ENCODE measurements around the gene TAOK2. TPM values are rescaled to one million over a fixed set of nuclear protein-coding genes. Genes with fewer than 3 reads are reported as not detected.
"Not testable (repeated sequence)": the region's sequence is repeated elsewhere in the genome, so short reads cannot be mapped to it uniquely, and the experiment has no call there.

The TAOK2 gene
- total RNA-seq, 2 experiments from 2014 or later, result 24.1 to 24.4 TPM

DNA sequence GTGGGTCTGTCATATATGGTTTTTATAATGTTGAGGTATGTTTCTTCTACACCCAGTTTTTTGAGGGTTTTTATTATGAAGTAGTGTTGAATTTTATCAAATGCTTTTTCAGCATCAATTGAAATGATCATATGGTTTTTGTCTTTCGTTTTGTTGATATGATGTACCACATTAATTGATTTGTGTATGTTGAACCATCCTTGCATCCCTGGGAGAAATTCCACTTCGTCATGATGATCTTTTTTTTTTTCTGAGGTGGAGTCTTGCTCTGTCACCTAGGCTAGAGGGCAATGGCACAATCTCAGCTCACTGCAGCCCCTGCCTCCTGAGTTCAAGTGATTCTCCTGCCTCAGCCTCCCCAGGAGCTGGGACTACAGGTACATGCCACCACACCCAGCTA is 25.8 kb upstream of the TAOK2 start:
- no peak overlapping the region for H3K27ac Mint-ChIP-seq
- intact Hi-C loops (cut with DNase I, micrococcal nuclease), result no loop called here
- DNase-seq, result no peak
- CTCF ChIA-PET, result interaction anchor here (1.1 kb wide), 1 partner anchor 9 kb away, joined by 3 read pairs; no protein-coding TSS in a partner anchor
- ATAC-seq, result no peak
- POLR2A ChIA-PET, result no interaction called here
- H3K4me1 Mint-ChIP-seq, result peaks cover under 1% of the 10 kb centered on the region
- H3K9me3 Mint-ChIP-seq (ENCODE audit: low read depth), result peaks cover 3% of the 10 kb centered on the region
- H3K36me3 Mint-ChIP-seq (ENCODE audit: low read depth), result peaks cover 2% of the 10 kb centered on the region
- H3K4me3 Mint-ChIP-seq, result no peak overlapping the region
- H3K27me3 Mint-ChIP-seq, result peaks cover 4% of the 10 kb centered on the region

DNA sequence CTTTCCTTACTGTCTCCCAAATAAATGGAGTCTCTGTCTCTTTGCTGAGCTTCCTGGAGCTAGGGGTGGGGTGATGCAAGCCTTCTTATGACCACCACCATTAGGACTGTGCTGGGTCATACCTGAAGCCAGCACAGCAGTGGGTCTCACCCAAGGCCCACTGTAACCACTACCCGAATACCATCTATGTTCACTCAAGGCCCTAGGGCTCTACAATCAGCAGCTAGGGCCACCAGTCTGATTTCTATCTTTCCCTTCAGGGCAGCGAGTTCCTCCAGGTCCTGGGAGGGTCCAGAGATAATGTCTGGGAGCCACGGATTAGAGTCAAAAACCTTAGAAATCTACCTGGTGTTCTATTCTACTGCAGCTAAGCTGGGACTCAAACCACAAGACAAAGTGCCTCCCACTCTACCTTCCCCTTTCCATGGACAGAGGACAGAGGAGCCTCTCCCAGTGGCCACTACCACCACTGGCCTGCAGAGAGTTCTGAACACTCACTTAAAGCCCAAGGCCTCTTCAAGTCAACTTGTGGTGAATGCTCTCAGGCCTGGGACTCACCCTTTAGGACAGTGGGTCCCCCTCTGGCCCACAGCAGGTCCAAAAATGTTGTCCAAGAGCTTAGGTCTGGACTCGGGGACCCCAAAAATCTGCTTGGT is 22.7 kb upstream of the TAOK2 start:
- peaks cover 3% of the 10 kb centered on the region for H3K9me3 Mint-ChIP-seq (ENCODE audit: low read depth)
- H3K27ac Mint-ChIP-seq, result no peak overlapping the region
- peaks cover 2% of the 10 kb centered on the region for H3K36me3 Mint-ChIP-seq (ENCODE audit: low read depth)
- H3K4me1 Mint-ChIP-seq, result no peaks in the 10 kb centered on the region
- ChIA-PET CTCF (interaction anchor here (0.8 kb wide), 2 partner anchors 38 to 432 kb away, joined by 3 to 4 read pairs; no protein-coding TSS in a partner anchor), POLR2A (no interaction called here)
- no peak overlapping the region for H3K4me3 Mint-ChIP-seq
- ATAC-seq (no peak), DNase-seq (no peak)
- intact Hi-C loops (cut with DNase I, micrococcal nuclease), result no loop called here
- H3K27me3 Mint-ChIP-seq, result peaks cover 4% of the 10 kb centered on the region

GRCh38 chr16:29951625-29952365 is 21.9 kb upstream of the TAOK2 start:
- H3K9me3 Mint-ChIP-seq (ENCODE audit: low read depth), result peaks cover 3% of the 10 kb centered on the region
- H3K4me1 Mint-ChIP-seq, result no peaks in the 10 kb centered on the region
- ChIA-PET POLR2A (no interaction called here), CTCF (interaction anchor here (0.8 kb wide), 1 partner anchor 431 kb away, joined by 4 read pairs; no protein-coding TSS in a partner anchor)
- no peak overlapping the region for H3K4me3 Mint-ChIP-seq
- intact Hi-C loops (cut with DNase I, micrococcal nuclease), result no loop called here
- ATAC-seq, result no peak
- H3K36me3 Mint-ChIP-seq (ENCODE audit: low read depth), result peaks cover 2% of the 10 kb centered on the region
- no peak for DNase-seq
- H3K27ac Mint-ChIP-seq, result no peak overlapping the region
- H3K27me3 Mint-ChIP-seq, result peaks cover 4% of the 10 kb centered on the region

DNA sequence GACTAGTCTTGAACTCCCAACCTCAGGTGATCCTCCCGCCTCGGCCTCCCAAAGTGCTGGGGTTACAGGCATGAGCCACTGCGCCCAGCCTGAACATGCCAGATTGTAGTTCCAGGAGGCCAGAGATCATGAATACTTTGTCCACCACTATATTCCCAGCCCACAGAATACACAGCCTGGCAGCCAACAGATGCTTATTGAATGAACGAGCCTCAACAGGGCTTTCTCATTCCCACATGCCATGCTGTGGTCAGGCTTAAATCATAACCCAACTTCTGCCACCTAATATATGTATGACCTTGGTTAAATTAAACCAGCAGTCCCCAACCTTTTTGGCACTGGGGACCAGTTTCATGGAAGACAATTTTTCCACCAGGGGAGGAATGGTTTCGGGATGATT is 14.9 kb upstream of the TAOK2 start:
- ATAC-seq, result no peak
- Mint-ChIP-seq H3K27ac (no peak overlapping the region), H3K27me3 (no peaks in the 10 kb centered on the region), H3K36me3 (ENCODE audit: low read depth) (no peaks in the 10 kb centered on the region), H3K4me1 (peaks cover 17% of the 10 kb centered on the region), H3K4me3 (no peak overlapping the region), H3K9me3 (ENCODE audit: low read depth) (no peaks in the 10 kb centered on the region)
- CTCF ChIA-PET, result no interaction called here
- POLR2A ChIA-PET, result no interaction called here
- DNase-seq, result no peak
- intact Hi-C loops (cut with DNase I, micrococcal nuclease), result no loop called here

GRCh38 chr16:29959293-29959692 is 14.4 kb upstream of the TAOK2 start:
- Mint-ChIP-seq H3K27me3 (no peaks in the 10 kb centered on the region), H3K4me1 (peaks cover 17% of the 10 kb centered on the region), H3K9me3 (ENCODE audit: low read depth) (no peaks in the 10 kb centered on the region), H3K36me3 (ENCODE audit: low read depth) (no peaks in the 10 kb centered on the region), H3K4me3 (no peak overlapping the region), H3K27ac (no peak overlapping the region)
- CTCF ChIA-PET, result interaction anchor here (0.8 to 1.0 kb wide), 2 partner anchors 33 to 314 kb away, joined by 3 read pairs; no protein-coding TSS in a partner anchor
- DNase-seq (no peak), ATAC-seq (no peak)
- POLR2A ChIA-PET, result no interaction called here
- intact Hi-C loops (cut with DNase I, micrococcal nuclease), result no loop called here

- H3K36me3 Mint-ChIP-seq (ENCODE audit: low read depth); POLR2A ChIA-PET; H3K4me3 Mint-ChIP-seq; ATAC-seq; H3K9me3 Mint-ChIP-seq (ENCODE audit: low read depth); DNase-seq; H3K27me3 Mint-ChIP-seq; H3K27ac Mint-ChIP-seq: not testable (repeated sequence)
- CTCF ChIA-PET, result interaction anchor here (0.8 to 1.0 kb wide), 2 partner anchors 33 to 314 kb away, joined by 3 read pairs; no protein-coding TSS in a partner anchor
- peaks cover 17% of the 10 kb centered on the region for H3K4me1 Mint-ChIP-seq
- intact Hi-C loops (cut with DNase I, micrococcal nuclease), result loop anchor here (2.0 to 5.0 kb wide), 2 partner anchors 33 to 83 kb away; partner anchors contain the start of gene KCTD13 (in 1 of the 2)
Observed at GRCh38 chr16:29959821-29960220, 13.8 kb upstream of the TAOK2 start.

DNA sequence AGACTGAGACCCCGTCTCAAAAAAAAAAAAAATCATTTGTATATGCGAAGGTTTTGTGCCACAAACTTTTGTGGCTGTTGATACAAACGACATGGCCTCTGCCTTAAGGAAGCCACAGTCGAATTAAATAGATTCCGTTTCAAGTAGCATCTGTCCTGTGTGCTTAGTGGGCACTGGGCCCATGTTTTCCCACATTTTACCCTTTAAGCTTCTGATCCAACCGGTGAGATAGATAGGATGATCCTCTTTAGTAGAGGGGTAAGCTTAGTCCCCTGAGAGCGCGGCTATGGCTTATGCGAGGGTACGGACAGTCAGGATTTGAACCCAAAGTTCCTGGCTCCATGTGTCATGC is 12.6 kb upstream of the TAOK2 start:
- H3K4me1 Mint-ChIP-seq, result peaks cover 17% of the 10 kb centered on the region
- no peaks in the 10 kb centered on the region for H3K9me3 Mint-ChIP-seq (ENCODE audit: low read depth)
- ChIA-PET CTCF (interaction anchor here (0.5 to 1.9 kb wide), 14 partner anchors 12 to 796 kb away, joined by 3 to 15 read pairs (median 4); partner anchors contain the start of genes ALDOA, CDIPT, KCTD13 and TAOK2), POLR2A (interaction anchor here (0.7 to 2.2 kb wide), 2 partner anchors 12 to 447 kb away, joined by 3 to 14 read pairs; partner anchors contain the start of gene TAOK2)
- intact Hi-C loops (cut with DNase I, micrococcal nuclease), result loop anchor here (1.0 to 5.0 kb wide), 4 partner anchors 34 to 171 kb away; partner anchors contain the start of genes CDIPT (in 1 of the 2), KCTD13 (in 1 of the 2) and KIF22 (in 1 of the 2)
- no peak for ATAC-seq
- H3K36me3 Mint-ChIP-seq (ENCODE audit: low read depth), result peaks cover 2% of the 10 kb centered on the region
- DNase-seq, result no peak
- H3K4me3 Mint-ChIP-seq, result peak overlapping the region; percentile 88
- H3K27ac Mint-ChIP-seq, result peak overlapping the region; percentile 85
- H3K27me3 Mint-ChIP-seq, result no peaks in the 10 kb centered on the region

DNA sequence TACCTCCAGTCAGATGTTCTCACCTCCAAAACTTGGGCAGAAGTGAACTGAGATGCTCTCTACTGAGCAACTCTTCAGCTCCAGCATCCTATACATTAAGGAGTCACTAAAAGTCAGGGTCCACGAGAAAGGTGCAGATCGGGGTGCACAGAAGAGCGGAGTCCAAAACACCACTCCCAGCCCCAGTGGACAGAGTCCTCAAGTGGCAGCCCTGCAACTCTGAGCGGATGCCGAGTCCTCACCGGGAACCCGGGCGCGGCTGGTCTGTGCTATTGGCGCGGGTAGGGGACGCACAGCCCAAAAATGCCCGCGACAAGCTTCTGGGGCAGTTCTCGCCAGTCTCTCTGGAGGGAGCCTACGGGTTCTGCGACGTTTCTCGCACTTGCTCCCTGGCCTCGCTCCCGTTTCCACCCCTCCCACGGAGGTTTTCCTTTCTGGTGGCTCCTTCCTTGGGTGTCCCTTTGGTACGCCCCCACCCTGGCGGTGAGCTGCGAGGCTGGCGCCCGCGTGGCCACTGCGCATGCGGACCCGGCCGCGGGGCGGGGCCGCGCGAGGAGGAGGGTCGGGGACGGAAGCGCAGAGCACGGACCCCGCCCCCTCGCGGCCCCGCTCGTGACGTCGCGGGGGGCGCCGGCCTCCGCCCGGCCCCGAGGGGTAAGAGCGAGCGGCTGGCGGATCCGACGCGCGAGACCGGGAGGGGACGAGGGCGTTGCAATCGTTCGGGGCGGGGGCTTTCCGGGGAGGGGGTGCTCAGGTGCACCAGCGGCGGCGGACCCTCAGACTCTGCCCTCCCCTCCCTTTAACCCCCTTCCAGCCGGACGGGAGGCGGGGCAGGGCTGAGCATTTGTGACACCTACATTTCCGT is 12.0 kb upstream of the TAOK2 start, which contains the start of gene TMEM219:
TMEM219 (plus strand) TSS at position 601 of the 865 bp plus-strand sequence. CDS start 1,065 bp downstream, outside the sequence.
- H3K36me3 Mint-ChIP-seq (ENCODE audit: low read depth), result peaks cover 2% of the 10 kb centered on the region
- H3K4me3 Mint-ChIP-seq, result peak within 1 kb of the TSS; percentile 88
- ChIA-PET CTCF (interaction anchor here (0.5 to 1.9 kb wide), 14 partner anchors 11 to 795 kb away, joined by 3 to 15 read pairs (median 4); partner anchors contain the start of genes ALDOA, CDIPT, KCTD13 and TAOK2), POLR2A (interaction anchor here (0.7 to 2.2 kb wide), 3 partner anchors 11 to 446 kb away, joined by 3 to 14 read pairs (median 3); partner anchors contain the start of gene TAOK2)
- ATAC-seq, result peak; percentile 95
- H3K9me3 Mint-ChIP-seq (ENCODE audit: low read depth), result no peaks in the 10 kb centered on the region
- no peaks in the 10 kb centered on the region for H3K27me3 Mint-ChIP-seq
- peaks cover 17% of the 10 kb centered on the region for H3K4me1 Mint-ChIP-seq
- H3K27ac Mint-ChIP-seq, result peak within 1 kb of the TSS; percentile 87
- intact Hi-C loops (cut with DNase I, micrococcal nuclease), result loop anchor here (1.0 to 5.0 kb wide), 10 partner anchors 12 to 171 kb away; partner anchors contain the start of genes KCTD13 (in 2 of the 2), TAOK2 (in 2 of the 2), ASPHD1 (in 1 of the 2) and CDIPT (in 1 of the 2)
- peak; percentile 94 for DNase-seq

DNA sequence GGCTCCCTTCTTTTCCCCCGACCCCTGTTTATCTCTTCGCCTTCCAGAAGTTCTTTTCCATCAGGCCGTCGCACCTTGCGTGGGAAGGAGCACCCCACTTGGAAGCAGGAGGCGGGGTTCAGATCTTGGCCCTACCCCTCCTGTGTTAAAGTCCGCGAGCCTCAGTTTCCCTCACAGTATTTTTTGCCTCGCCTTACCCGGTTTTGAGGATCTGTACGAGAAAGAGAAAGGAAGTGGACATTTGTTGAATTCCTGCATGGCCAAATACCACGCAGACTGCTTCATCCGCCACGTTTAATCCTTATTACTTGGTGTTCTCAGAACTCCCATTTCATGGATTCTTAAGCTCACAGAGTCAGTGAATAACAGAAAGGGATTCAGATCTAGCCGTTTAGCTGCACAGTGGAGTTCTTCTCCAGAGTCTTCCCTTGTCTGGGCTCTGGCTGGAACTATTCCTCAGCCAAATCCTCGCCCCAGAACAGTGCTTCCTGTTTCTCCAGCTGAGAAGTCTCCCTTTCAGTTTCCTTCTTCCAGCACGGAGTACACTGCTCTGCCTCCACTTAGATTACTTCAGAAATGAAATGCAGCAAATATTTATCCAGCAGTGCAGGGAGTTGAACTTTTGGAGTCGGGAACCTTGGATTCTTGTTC is 11.2 kb upstream of the TAOK2 start:
- Mint-ChIP-seq H3K4me1 (peaks cover 17% of the 10 kb centered on the region), H3K4me3 (peak overlapping the region; percentile 88), H3K36me3 (ENCODE audit: low read depth) (peaks cover 2% of the 10 kb centered on the region), H3K9me3 (ENCODE audit: low read depth) (no peaks in the 10 kb centered on the region), H3K27me3 (no peaks in the 10 kb centered on the region), H3K27ac (peak overlapping the region; percentile 87)
- intact Hi-C loops (cut with DNase I, micrococcal nuclease), result loop anchor here (1.0 to 5.0 kb wide), 7 partner anchors 11 to 161 kb away; partner anchors contain the start of genes TAOK2 (in 2 of the 2), ASPHD1 (in 1 of the 2), INO80E (in 1 of the 2) and KCTD13 (in 1 of the 2)
- CTCF ChIA-PET, result interaction anchor here (0.7 to 1.9 kb wide), 10 partner anchors 11 to 1346 kb away, joined by 3 to 15 read pairs (median 4); partner anchors contain the start of genes CDIPT, KCTD13 and TAOK2
- POLR2A ChIA-PET, result interaction anchor here (1.4 to 2.2 kb wide), 2 partner anchors 11 to 135 kb away, joined by 3 to 14 read pairs; partner anchors contain the start of gene TAOK2
- ATAC-seq (no peak), DNase-seq (no peak)
